Smooth muscle cell of the brain vasculature (primary cell): ENCODE measurements around the gene CSK.

Experiments
- DNase-seq: peaks from one replicate; pipeline ENCODE4 v3.0.0-alpha.2; 2012; ENCODE audit warnings: low read depth, low spot score

Gene CSK

GRCh38 chr15:74826364-74826819, 44.5 kb downstream of the CSK start, which contains the start of gene CPLX3:
Gene CPLX3 (plus strand): TSS chr15:74826627. CDS start chr15:74826704, 77 bp downstream.
- no peak for DNase-seq

- no peak for DNase-seq
Measured at GRCh38 chr15:74826921-74827320, 45.0 kb downstream of the CSK start.

GRCh38 chr15:74827614-74828013, 45.7 kb downstream of the CSK start:
- no peak for DNase-seq

GRCh38 chr15:74828835-74829234, 47.0 kb downstream of the CSK start:
- no peak for DNase-seq

- DNase-seq: no peak
Measured at GRCh38 chr15:74829486-74829885, 47.6 kb downstream of the CSK start.

- DNase-seq: no peak
Measured at GRCh38 chr15:74829991-74830390, 48.1 kb downstream of the CSK start.

GRCh38 chr15:74830868-74831267, 49.0 kb downstream of the CSK start:
- DNase-seq: no peak

GRCh38 chr15:74831813-74832495, 50.1 kb downstream of the CSK start:
- no peak for DNase-seq

- DNase-seq: no peak
Measured at GRCh38 chr15:74832826-74833225, 50.9 kb downstream of the CSK start.

GRCh38 chr15:74833376-74834107, 51.7 kb downstream of the CSK start:
- DNase-seq: no peak

- no peak for DNase-seq
Measured at GRCh38 chr15:74835312-74835823, 53.5 kb downstream of the CSK start.

GRCh38 chr15:74836846-74837245, 55.0 kb downstream of the CSK start:
- DNase-seq: no peak

- no peak for DNase-seq
Measured at GRCh38 chr15:74837482-74838136, 55.7 kb downstream of the CSK start.

- no peak for DNase-seq
Measured at GRCh38 chr15:74838137-74838516, 56.2 kb downstream of the CSK start.

GRCh38 chr15:74838746-74839525, 57.1 kb downstream of the CSK start:
- DNase-seq: no peak

- no peak for DNase-seq
Measured at GRCh38 chr15:74839526-74840395, 57.9 kb downstream of the CSK start.

GRCh38 chr15:74840851-74841775, 59.2 kb downstream of the CSK start:
- DNase-seq: no peak

- no peak for DNase-seq
Measured at GRCh38 chr15:74841891-74842373, 60.1 kb downstream of the CSK start.
